ENCODE data around the gene KCNQ1.

GRCh38 chr11:2704356-2704755 is 259.5 kb downstream of the KCNQ1 start:
- no peak for TF ChIP-seq CTCF (conservative IDR thresholded peaks at IDR 0.05; ENCODE audit: low read depth in 2 of 2)
- no peak for TF ChIP-seq EZH2 (IDR thresholded peaks at IDR 0.05; ENCODE audit: low read depth, unreplicated experiment)
- no peak for TF ChIP-seq POLR2AphosphoS5 (IDR thresholded peaks at IDR 0.05; ENCODE audit: low read depth)
- TF ChIP-seq JUNB (IDR thresholded peaks at IDR 0.05; ENCODE audit: unreplicated experiment): no peak
- no peak for TF ChIP-seq NANOG (IDR thresholded peaks at IDR 0.05; ENCODE audit: borderline replicate concordance)
- no peak for TF ChIP-seq STAT1 (IDR thresholded peaks at IDR 0.05; ENCODE audit: unreplicated experiment)
- no peak for TF ChIP-seq EZH2phosphoT487 (IDR thresholded peaks at IDR 0.05; ENCODE audit: unreplicated experiment)
- TF ChIP-seq CREB1 (CRISPR knock-in tag; IDR thresholded peaks at IDR 0.05; ENCODE audit: low read depth): no peak
- TF ChIP-seq, protein P1, sequence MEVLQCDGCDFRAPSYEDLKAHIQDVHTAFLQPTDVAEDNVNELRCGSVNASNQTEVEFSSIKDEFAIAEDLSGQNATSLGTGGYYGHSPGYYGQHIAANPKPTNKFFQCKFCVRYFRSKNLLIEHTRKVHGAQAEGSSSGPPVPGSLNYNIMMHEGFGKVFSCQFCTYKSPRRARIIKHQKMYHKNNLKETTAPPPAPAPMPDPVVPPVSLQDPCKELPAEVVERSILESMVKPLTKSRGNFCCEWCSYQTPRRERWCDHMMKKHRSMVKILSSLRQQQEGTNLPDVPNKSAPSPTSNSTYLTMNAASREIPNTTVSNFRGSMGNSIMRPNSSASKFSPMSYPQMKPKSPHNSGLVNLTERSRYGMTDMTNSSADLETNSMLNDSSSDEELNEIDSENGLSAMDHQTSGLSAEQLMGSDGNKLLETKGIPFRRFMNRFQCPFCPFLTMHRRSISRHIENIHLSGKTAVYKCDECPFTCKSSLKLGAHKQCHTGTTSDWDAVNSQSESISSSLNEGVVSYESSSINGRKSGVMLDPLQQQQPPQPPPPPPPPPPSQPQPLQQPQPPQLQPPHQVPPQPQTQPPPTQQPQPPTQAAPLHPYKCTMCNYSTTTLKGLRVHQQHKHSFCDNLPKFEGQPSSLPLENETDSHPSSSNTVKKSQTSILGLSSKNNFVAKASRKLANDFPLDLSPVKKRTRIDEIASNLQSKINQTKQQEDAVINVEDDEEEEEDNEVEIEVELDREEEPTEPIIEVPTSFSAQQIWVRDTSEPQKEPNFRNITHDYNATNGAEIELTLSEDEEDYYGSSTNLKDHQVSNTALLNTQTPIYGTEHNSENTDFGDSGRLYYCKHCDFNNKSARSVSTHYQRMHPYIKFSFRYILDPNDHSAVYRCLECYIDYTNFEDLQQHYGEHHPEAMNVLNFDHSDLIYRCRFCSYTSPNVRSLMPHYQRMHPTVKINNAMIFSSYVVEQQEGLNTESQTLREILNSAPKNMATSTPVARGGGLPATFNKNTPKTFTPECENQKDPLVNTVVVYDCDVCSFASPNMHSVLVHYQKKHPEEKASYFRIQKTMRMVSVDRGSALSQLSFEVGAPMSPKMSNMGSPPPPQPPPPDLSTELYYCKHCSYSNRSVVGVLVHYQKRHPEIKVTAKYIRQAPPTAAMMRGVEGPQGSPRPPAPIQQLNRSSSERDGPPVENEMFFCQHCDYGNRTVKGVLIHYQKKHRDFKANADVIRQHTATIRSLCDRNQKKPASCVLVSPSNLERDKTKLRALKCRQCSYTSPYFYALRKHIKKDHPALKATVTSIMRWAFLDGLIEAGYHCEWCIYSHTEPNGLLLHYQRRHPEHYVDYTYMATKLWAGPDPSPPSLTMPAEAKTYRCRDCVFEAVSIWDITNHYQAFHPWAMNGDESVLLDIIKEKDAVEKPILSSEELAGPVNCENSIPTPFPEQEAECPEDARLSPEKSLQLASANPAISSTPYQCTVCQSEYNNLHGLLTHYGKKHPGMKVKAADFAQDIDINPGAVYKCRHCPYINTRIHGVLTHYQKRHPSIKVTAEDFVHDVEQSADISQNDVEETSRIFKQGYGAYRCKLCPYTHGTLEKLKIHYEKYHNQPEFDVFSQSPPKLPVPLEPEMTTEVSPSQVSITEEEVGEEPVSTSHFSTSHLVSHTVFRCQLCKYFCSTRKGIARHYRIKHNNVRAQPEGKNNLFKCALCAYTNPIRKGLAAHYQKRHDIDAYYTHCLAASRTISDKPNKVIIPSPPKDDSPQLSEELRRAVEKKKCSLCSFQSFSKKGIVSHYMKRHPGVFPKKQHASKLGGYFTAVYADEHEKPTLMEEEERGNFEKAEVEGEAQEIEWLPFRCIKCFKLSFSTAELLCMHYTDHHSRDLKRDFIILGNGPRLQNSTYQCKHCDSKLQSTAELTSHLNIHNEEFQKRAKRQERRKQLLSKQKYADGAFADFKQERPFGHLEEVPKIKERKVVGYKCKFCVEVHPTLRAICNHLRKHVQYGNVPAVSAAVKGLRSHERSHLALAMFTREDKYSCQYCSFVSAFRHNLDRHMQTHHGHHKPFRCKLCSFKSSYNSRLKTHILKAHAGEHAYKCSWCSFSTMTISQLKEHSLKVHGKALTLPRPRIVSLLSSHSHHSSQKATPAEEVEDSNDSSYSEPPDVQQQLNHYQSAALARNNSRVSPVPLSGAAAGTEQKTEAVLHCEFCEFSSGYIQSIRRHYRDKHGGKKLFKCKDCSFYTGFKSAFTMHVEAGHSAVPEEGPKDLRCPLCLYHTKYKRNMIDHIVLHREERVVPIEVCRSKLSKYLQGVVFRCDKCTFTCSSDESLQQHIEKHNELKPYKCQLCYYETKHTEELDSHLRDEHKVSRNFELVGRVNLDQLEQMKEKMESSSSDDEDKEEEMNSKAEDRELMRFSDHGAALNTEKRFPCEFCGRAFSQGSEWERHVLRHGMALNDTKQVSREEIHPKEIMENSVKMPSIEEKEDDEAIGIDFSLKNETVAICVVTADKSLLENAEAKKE (CRISPR knock-in tag; IDR thresholded peaks at IDR 0.05): no peak
- TF ChIP-seq ZNF331 (CRISPR knock-in tag; IDR thresholded peaks at IDR 0.05; ENCODE audit: low read depth): no peak
- TF ChIP-seq, protein P2, sequence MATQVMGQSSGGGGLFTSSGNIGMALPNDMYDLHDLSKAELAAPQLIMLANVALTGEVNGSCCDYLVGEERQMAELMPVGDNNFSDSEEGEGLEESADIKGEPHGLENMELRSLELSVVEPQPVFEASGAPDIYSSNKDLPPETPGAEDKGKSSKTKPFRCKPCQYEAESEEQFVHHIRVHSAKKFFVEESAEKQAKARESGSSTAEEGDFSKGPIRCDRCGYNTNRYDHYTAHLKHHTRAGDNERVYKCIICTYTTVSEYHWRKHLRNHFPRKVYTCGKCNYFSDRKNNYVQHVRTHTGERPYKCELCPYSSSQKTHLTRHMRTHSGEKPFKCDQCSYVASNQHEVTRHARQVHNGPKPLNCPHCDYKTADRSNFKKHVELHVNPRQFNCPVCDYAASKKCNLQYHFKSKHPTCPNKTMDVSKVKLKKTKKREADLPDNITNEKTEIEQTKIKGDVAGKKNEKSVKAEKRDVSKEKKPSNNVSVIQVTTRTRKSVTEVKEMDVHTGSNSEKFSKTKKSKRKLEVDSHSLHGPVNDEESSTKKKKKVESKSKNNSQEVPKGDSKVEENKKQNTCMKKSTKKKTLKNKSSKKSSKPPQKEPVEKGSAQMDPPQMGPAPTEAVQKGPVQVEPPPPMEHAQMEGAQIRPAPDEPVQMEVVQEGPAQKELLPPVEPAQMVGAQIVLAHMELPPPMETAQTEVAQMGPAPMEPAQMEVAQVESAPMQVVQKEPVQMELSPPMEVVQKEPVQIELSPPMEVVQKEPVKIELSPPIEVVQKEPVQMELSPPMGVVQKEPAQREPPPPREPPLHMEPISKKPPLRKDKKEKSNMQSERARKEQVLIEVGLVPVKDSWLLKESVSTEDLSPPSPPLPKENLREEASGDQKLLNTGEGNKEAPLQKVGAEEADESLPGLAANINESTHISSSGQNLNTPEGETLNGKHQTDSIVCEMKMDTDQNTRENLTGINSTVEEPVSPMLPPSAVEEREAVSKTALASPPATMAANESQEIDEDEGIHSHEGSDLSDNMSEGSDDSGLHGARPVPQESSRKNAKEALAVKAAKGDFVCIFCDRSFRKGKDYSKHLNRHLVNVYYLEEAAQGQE (IDR thresholded peaks at IDR 0.05; ENCODE audit: unreplicated experiment): no peak
- TF ChIP-seq ZNF114 (CRISPR knock-in tag; IDR thresholded peaks at IDR 0.05): no peak
- TF ChIP-seq ETS1 (IDR thresholded peaks at IDR 0.05): no peak

All from GM23338 (cell line).